HG02610 (cell line): ENCODE measurements around the gene SLC40A1.

Experiments used
- ATAC-seq: cut with Tn5 transposase; IDR thresholded peaks from one replicate; pipeline ENCODE4 v1.9.1; 2021; ENCODE audit warnings: mild to moderate bottlenecking, moderate library complexity; ENCODE audit not compliant: unreplicated experiment

The SLC40A1 gene

DNA sequence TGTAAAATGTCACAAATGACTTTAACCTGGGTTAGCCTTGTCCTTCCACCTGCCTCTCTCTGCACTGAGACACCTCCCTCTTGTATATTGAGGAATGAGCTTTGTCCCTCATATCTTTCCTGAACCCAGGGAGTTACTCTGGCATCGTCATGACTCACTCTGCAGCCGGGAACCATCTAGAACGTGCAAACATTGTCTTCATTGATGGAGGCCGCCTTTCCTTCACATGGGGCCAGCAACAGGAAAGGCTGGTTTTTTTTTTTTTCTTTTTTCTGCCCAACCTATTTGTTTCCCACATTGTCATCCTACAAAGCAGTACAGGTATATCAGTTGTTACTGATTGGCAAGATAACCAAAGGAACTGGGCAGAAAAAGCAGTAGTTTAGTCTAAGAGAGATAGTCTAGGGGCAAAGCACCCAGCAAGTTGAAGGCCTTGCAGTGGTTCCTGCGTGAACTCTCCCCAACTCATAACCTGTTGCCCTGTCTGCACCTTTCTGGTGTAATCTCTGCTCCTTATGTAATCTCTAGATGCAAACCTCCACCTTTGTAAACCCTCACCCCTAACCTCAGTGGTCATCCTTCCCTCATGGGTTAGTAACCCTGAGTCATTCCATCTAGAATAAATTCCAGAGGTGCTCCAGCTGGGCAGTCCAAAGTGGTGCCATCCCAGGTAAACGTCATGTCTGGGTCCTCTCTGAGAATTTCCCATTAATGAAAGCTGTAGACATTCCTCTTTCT is 38.3 kb downstream of the SLC40A1 start:
- no peak for ATAC-seq

- ATAC-seq = no peak
Measured at GRCh38 chr2:189541591-189541990, 39.0 kb downstream of the SLC40A1 start.

GRCh38 chr2:189540551-189540950 is 40.0 kb downstream of the SLC40A1 start:
- no peak for ATAC-seq

- no peak for ATAC-seq
Measured at GRCh38 chr2:189538402-189538801, 42.2 kb downstream of the SLC40A1 start.

- no peak for ATAC-seq
Measured at GRCh38 chr2:189536830-189537229, 43.8 kb downstream of the SLC40A1 start.

DNA sequence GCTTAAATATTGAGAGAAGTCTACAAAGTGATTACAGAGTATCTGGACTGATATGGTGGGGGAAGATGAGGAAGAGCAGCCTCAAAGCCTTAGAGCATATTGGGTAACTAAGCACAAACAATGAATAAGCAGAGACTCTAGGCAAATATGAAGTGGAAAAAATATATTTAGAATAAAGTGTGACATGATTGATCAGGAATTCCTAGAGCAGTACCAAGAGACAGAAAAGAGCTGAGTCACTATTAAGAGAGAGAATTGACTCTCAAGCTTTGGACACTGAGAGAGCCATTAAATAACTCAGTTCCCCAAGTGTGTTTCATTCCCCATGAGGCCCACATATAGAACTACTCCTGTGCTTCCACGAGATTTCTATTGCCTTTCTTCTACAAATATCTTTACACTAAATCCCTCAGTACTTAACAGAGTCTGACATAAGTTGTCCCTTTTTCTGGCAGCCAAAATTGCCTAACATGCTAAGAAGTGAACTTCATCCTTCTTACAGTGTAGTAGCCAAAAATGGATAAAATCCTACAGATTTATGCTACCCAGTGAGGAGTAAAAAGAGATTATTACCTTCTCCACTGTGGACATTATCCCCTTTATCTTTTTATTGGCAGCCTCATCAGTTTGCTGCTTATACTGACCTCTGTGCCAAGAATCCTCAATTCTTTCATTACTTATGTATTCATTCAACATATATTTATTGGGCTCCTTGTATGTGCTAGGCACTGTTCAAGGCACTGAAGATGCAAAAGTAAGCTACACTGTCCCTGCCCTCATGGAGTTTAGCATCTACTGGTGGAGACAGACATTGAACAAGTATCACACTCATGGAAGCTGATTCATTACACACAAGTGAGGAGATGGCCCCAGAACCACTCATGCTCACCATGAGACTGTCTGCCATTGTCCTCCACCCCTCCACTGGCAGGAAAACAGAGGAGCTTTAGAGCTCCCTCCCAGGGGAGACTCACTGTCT is 45.4 kb downstream of the SLC40A1 start:
- no peak for ATAC-seq

GRCh38 chr2:189533288-189534035 is 47.1 kb downstream of the SLC40A1 start:
- ATAC-seq = no peak

DNA sequence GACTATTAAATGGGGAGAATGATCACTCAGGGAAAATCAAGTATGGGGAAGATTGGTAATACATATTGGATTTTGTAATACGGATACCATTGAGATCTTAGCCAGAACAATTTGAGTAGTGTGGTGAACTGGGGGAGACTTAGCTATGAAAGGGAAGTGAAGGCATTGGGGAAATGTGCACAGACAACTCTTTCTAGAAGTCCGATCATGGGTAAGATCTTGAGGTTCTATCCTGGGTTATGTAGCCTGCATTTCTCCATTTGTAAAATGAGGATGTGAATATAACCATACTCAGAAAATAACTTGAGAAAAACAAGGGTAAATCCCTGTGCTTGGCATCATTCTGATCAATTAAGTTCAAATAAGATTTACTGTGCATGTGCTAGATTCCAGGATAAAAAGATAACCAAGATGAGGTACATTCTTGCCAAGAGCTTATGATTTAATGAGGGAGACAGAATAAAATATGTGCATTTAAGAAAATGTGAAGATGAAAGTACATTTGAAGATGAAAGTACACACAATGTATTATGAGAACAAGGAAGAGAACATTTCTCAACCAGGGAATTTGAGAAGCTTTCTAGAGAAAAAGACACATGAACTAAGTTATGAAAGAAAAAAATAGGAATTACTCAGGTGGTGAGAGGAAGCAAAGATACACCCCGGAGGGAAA is 49.5 kb downstream of the SLC40A1 start:
- ATAC-seq = no peak

- no peak for ATAC-seq
Measured at GRCh38 chr2:189528617-189529016, 52.0 kb downstream of the SLC40A1 start.

DNA sequence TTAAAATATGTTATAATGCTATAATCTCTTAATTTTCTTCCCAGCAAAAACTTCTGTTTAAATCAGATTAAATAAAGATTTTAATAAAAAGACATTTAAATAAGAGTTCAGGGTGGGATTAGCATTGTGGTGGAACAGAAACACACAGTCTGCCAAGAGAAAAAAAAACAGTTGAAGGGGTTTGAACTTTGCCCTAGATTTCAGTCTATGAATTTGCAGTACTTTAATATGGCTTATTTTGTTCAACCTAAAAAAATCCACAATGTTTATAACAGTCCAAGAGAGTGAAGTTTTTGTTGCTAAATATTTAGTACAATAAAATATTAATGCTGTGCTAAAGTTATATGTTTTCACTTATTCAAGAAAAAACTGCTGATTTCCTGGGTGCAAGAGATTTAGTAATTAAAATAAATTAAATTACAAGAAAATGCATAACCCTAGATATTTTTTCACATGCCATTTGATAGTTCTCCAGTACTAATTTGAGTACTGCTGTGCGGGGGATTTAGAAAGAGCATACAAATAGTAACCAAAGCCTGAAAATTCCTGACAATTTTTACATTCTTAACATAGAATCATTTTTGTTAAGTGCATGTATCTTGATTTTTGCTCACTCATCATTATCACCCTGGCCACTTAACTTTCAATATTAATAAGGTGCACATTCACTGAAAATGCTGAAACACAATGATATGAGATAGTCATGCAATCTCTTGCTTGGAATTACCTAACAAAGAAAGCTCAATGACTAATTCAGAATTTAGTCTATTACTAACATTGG is 52.6 kb downstream of the SLC40A1 start:
- no peak for ATAC-seq

- ATAC-seq = no peak
Measured at GRCh38 chr2:189527041-189527750, 53.4 kb downstream of the SLC40A1 start.

DNA sequence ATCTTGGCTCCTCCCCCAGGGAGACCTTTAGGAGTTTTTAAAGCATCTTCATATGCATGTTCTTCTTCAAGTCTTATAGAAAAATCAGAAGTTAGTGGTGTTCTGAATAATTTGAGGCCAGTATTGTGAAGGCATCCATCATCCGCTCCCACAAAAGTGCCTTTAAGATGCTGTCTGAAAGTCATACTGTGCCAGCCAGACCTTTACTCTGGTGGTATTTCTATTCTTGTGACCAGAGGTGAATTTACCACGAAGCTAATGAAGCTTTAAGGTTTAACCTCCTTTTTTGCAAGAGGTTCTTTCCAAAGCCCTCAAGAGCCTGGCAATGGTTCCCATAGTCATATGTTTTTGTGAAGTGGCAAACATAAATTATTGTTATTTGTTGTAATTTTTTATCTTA is 54.3 kb downstream of the SLC40A1 start:
- no peak for ATAC-seq

- ATAC-seq = no peak
Measured at GRCh38 chr2:189524746-189525145, 55.8 kb downstream of the SLC40A1 start.

GRCh38 chr2:189522435-189523151 is 58.0 kb downstream of the SLC40A1 start:
- no peak for ATAC-seq

DNA sequence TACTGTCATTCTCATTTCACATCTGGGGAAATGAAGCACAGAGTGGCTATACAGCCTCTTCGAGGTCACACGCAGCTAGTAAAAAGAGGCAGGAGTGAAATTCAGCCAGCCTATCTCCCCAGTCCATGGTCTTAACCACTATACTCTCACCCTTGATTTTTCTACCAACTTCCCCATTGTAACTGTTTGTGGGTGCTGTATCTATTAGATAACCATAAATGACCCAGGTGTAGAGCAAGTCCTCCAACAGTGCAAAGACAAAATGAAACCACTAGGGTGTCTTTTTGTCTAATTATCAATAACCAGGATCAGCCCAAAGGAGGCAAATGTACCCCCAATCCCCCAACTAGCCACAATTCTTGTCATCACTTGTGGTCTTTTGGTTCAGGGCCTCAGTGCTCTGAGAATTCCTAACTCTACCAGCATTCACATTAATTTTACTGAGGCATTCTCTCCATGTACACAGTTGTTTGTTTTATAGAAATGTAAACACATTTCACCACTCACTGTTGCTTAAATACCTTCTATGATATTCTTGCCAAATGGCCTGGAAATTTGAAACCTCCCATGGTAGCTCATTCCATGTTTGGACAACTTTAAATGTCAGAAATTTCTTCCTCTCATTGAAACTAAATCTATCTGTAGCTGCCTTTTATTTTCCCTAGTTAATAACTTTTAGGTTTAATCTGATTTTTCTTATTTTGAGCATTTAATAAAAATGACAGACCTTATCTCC is 58.7 kb downstream of the SLC40A1 start:
- ATAC-seq = no peak

DNA sequence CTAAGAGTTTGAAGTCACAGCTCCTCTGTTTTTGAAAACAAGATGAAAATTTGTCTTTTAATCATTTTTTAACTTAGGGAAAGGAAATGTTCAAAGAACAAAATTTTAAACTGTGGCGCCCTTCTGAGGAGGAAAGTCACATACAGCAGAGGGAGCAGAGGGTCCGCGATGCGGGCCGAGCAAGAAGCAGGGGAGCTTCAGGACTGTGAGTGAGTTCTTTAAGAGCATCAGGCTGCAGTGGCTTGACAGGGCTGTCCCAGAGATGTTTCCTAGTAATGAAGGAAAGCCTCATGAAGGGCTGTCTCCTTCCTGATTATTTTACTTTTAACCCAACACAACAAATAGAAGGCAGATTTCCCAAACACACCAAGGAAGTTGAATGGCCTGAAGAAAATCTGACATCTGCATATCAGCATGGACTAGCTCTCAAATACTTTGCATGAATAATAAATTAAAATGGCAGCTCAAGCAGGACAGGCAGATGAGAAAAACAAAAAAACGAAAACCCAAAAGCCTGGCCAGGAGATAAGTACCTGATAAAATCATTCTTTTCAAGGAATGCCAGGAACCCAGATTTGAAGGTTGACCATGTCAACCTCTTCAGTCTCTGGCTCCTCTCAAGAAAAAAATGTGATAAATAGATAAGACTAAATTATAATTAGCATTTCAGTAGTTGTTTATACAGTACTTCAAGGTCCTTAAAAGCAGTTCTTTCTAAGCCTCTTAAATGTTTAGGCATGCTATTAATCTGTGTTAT is 60.8 kb downstream of the SLC40A1 start:
- ATAC-seq = no peak

DNA sequence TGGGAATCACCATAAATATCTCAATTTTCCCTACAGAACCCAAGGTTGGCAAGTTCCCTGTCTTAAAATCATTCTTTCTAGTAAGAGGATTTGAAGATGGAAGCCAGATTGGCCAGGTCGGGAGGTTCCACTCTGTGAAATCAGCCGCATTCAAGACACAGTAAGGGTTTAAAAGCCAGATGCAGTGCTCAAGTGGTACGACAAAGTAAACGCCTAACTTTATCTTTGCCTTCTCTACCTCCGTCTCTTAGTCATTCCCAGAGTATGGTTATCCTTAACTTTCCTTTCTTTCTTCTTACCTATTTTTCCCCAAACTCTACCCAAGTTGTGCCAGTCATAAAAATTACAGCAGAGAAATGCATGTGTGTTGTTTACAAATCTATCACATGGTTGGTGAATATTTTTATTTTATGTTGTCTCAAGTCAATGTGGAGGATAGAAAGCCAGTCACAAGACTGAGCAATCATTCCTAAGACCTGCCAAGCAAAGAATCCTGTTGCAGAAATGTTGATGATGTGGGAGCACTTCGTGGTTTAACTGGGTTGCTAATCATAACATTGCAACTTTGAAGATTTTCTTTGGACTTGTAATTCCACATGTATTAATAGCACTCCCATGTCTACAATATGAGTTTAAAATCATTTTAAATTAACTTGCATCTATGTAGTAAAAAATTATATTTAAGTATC is 62.6 kb downstream of the SLC40A1 start:
- ATAC-seq = no peak
